KG1 (cell line): ENCODE results near the gene BIRC2.

Experiments used
- DNase-seq: peaks from one replicate; lab custom pipeline; 2025; lab: John Stamatoyannopoulos, UW

BIRC2 gene

GRCh38 chr11:102401905-102402304, 54.9 kb downstream of the BIRC2 start:
- no peak for DNase-seq

GRCh38 chr11:102402548-102402947, 55.5 kb downstream of the BIRC2 start:
- DNase-seq = no peak

DNA sequence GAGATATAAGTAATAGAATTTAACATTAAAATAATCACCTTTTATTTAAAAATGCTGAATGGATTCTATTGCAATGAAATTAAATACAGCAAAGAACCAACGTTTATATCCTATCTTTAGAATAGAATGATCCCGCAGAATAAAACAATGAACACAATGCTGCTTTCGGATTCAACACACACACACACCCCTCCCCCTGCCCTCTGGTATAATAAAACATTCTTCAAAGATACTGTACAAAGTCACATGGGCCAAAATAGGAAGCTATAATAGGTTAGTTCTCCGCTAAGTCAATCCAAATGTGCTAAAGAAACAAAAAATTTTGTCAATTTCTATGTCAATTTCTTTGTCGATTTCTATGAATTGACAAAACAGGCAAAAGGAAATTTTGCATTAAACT, 58.5 kb downstream of the BIRC2 start:
- no peak for DNase-seq

DNA sequence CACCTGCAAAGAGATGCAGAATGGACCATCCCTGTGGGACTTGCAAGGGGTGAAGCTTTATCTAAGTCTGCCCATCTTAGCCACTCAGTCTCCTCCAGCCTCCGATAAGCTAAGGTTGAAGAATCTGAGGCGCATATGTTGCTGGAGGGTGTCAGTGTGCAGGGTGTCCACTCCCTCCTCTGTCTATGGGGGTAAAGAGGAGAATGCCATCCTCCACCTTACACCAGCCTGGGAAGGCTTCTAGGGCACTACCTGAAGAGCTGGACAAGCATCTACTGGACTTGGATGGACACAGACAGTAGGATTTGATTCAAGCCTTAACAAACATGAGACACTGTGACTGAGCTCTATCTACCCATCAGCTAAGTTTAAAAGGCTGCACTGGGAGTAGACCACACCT, 59.1 kb downstream of the BIRC2 start:
- DNase-seq = no peak

- no peak for DNase-seq
These were observed 60.9 kb downstream of the BIRC2 start for GRCh38 chr11:102407901-102408300.

DNA sequence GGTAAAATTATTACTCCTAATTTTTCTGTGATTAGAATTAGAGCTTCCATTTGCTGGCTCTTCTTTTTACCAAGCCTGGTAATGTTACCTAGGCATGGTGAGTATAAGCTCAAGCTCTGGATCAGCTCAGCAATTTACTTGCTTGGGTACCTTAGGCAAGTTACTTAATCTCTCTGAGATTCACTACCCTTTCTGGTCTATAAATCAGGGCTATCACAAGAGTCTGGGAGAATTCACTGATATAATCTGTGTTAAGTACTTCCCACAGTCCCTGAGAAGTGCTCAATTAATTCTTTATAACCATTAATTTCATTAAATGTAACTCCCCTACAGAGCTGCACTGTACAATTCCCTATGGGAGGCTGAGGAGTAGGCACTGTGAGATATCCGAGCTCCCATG, 61.3 kb downstream of the BIRC2 start:
- no peak for DNase-seq

DNA sequence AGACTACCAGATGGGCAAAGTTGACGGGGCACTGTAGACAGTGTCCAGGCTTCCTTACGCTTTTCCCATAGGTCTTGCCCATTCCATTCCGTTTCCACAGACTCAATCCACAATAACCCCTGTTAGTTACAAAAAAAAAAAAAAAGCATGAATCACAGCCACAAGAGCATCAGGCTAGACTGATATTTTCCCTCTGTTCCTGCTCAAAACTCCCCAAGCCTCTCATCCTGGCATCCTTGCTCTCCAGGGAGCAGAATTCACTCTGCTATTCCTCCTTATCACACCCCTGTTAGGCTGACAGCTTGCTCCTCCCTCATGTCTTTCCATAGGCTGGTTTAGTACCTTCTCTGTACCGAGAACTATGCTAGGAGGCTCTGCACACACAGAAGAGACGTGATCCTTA, 63.4 kb downstream of the BIRC2 start:
- no peak for DNase-seq

GRCh38 chr11:102411142-102411541, 64.1 kb downstream of the BIRC2 start:
- DNase-seq = no peak

GRCh38 chr11:102413497-102413896, 66.5 kb downstream of the BIRC2 start:
- DNase-seq = no peak

GRCh38 chr11:102414559-102414958, 67.5 kb downstream of the BIRC2 start:
- DNase-seq = no peak

- DNase-seq = no peak
These were observed 68.4 kb downstream of the BIRC2 start for GRCh38 chr11:102415304-102415916.

GRCh38 chr11:102416976-102417375, 70.0 kb downstream of the BIRC2 start:
- DNase-seq = no peak

GRCh38 chr11:102419181-102419580, 72.2 kb downstream of the BIRC2 start:
- no peak for DNase-seq

DNA sequence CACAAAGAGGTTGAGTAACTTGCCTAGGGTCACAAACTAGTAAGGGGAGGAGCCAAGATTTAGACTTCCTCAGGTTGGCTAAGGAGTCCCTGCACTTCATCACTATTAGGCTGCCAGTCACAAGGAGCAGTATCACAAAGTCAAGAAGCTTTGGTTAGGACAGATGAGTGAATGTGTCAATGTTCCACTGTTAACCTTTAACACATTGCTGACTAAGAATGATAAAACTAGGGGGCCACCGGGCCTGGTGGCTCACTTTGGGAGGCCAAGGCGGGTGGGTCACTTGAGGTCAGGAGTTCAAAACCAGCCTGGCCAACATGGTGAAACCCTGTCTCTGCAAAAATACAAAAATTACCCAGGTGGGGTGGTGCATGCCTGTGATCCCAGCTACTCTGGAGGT, 73.5 kb downstream of the BIRC2 start:
- DNase-seq = no peak

DNA sequence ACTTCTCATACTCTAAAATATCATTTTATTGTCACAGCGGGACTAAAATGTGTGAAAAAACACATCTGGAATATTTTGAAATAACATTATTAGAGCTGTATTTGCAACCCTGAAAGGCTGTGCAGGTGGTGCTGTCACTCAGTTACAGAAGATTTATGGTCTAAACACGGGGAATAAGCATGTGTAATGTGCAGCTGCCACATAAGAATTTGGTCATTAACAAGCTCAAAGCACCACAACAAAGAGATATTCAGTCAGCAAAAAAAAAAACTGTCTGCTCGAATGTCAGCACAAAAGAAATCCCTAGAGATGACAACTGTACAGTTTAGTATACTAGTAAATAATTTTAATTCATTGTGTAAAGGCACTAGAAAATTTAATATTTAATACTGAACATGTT, 74.2 kb downstream of the BIRC2 start:
- DNase-seq = no peak

DNA sequence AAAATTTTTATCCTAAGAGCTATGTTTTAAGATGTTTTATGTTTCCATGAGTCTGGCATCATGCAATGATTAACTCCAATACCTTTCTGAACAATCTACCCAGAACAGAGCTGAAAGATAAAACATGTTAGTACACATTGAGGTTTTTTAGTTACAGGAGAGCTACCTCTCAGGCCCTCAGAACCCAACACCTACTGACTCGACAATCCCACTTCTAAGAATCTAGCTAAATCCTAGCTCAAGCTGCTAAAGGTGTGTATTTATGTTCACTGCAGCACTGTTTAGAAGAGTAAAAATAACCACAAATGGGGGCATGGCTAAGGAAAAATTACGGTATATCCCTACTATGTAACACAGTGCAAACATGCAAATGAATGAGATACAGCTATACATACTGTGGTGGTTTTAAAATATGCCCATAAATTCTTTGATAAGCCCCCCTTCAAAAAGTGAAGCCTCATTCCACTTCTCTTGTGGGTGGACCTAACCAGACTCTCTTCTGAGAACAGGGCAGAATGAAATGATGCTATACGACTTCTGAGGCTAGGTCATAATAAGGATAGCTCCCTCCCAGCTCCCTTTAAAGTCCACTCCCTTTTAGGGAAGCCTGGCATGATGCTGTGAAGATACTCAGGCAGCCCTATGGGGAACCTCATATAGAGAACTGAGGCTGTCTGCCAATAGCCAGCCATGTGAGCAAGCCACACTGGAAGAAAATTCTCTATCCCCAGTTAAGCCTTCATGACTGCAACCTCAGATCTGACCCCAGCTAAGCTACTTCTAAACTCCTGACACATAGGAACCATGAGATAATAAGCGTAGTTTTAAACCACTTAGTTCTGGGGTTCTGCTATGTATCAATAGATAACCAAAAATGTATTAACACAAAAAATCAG, 76.1 kb downstream of the BIRC2 start:
- DNase-seq = no peak

DNA sequence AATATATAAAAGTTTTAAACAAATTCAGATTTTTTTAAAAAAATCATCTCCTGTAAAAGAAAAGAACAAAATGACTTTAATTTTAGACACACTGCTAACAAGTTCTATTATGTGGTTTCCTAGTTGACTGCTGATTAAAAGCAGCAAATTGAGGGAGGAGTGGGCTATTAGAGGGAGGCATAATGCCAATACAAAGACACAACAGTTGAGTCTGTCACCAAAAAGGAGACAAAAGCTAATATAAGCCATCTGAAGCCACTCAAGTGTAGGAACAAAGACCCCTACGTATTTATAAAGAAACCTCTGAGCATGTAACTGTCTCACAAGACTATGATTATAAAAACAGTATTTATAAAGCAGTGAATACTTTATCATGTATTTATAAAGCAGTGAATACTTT, 76.9 kb downstream of the BIRC2 start:
- DNase-seq = no peak

DNA sequence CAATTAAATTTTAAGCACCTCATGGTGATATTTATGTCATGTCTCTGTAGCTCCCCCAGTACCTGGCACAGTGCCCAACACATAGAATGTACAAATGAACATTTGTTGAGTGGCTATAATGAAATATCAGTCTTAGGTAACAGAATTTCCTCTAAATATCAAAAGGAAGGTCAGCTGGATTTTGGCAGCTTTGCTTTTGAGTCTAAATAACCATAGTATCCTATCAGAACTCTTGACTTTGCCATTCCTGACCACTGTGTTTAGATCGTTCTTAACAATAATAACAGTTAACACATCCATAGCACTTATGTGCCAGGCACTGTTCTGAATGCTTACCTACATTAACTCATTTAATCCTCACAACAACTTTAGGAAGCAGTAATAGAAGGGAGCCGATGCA, 79.0 kb downstream of the BIRC2 start:
- DNase-seq = no peak

- no peak for DNase-seq
These were observed 79.6 kb downstream of the BIRC2 start for GRCh38 chr11:102426570-102426969.

DNA sequence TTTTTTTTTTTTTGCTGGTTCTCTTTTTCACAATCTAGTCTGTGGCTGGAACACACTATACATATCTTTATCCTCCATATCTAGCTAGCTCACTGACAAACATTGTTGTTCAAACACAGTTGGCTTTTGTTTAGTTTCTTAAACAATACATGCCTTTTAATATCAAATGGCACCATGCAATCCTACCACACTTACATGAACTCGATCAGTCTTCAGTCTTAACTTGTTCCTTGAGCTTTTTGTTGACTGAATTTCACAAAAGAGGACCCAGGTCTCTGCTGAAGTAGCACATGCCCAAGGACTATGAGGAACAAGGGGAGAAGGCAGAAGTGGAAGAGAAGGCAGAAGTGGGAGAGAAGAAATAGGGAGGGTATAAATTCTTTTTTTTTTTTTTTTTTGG, 80.1 kb downstream of the BIRC2 start:
- no peak for DNase-seq
